ENCODE measurements around the gene GPC1.

Gene GPC1

GRCh38 chr2:240435948-240436682, 652 bp downstream of the GPC1 start:
- Mint-ChIP-seq H3K9me3 (no peaks in the 10 kb centered on the region), H3K4me3 (peak overlapping the region; percentile 68), H3K27ac (no peak overlapping the region), H3K27me3 (ENCODE audit: low read depth) (peaks cover 15% of the 10 kb centered on the region), H3K36me3 (ENCODE audit: low read depth) (no peaks in the 10 kb centered on the region), H3K4me1 (ENCODE audit: low read depth) (peaks cover 12% of the 10 kb centered on the region)
- DNase-seq (ENCODE audit: low spot score), result no peak

DNA sequence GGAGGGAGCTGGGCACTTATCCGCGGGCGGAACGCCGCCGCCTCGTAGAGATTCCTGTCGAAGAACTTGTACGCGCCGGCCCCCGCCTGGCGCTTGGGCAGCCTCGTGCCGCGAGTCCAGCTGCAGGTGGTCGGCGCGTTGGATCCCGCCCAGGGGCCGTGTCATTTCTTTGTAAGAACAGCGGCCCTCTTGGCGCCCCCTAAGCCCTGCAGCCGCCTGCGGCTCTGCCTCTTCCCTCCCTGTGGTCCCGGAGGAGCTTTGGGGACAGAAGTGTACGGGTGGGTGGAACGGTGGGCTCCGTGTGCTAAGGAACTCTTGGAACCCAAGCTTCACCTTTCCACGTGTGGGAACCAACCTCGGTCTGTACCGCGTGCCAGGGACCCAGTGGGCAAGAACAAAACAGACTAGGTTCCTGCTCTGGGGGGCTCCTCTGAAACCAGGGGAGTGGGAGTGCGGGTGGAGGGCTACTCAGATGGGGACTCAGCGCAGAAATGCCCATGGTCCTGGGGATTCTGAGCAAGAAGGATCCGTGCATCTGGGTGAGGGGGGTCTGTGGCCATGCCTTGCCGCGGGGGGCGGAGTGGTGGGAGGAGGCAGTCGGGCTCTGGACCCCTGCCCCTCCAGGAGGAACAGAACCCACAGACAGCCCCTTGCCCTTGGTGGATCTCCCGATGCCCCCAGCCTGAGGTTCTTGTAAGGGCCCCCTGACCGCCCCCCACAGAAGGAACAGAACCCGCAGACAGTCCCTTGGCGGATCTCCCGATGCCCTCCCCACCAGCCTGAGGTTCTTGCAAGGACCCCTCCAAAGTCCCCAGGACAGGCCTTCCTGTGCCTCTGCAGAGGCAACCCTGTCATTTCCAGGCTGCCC, 1.5 kb downstream of the GPC1 start:
- H3K27me3 Mint-ChIP-seq (ENCODE audit: low read depth), result peaks cover 15% of the 10 kb centered on the region
- H3K36me3 Mint-ChIP-seq (ENCODE audit: low read depth), result no peaks in the 10 kb centered on the region
- no peaks in the 10 kb centered on the region for H3K9me3 Mint-ChIP-seq
- DNase-seq (ENCODE audit: low spot score), result no peak
- H3K4me1 Mint-ChIP-seq (ENCODE audit: low read depth), result peaks cover 12% of the 10 kb centered on the region
- H3K4me3 Mint-ChIP-seq, result peak overlapping the region; percentile 68
- no peak overlapping the region for H3K27ac Mint-ChIP-seq

DNA sequence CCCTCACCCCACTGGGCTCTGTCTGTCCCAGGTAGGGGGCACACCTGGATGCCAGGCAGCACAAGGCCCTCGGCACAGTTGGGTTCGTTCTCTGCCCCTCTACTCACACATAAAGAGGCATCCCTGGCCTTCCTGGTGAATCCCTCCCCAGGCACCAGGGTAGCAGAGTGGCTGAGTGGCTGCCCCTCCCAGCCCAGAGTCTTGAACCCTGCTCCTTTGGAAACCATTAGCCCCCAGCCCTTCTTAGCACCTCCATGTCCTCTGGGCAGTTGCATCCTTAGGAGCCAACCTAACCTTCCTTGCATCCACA, 2.0 kb downstream of the GPC1 start:
- no peaks in the 10 kb centered on the region for H3K36me3 Mint-ChIP-seq (ENCODE audit: low read depth)
- H3K4me3 Mint-ChIP-seq, result peak overlapping the region; percentile 51
- H3K4me1 Mint-ChIP-seq (ENCODE audit: low read depth), result peaks cover 11% of the 10 kb centered on the region
- peaks cover 15% of the 10 kb centered on the region for H3K27me3 Mint-ChIP-seq (ENCODE audit: low read depth)
- H3K9me3 Mint-ChIP-seq, result no peaks in the 10 kb centered on the region
- H3K27ac Mint-ChIP-seq, result no peak overlapping the region
- no peak for DNase-seq (ENCODE audit: low spot score)

GRCh38 chr2:240437861-240438809, 2.7 kb downstream of the GPC1 start:
- DNase-seq (ENCODE audit: low spot score), result peak; percentile 66
- peak overlapping the region; percentile 51 for H3K4me3 Mint-ChIP-seq
- no peaks in the 10 kb centered on the region for H3K9me3 Mint-ChIP-seq
- peaks cover 11% of the 10 kb centered on the region for H3K4me1 Mint-ChIP-seq (ENCODE audit: low read depth)
- no peaks in the 10 kb centered on the region for H3K36me3 Mint-ChIP-seq (ENCODE audit: low read depth)
- peaks cover 15% of the 10 kb centered on the region for H3K27me3 Mint-ChIP-seq (ENCODE audit: low read depth)
- H3K27ac Mint-ChIP-seq, result no peak overlapping the region

DNA sequence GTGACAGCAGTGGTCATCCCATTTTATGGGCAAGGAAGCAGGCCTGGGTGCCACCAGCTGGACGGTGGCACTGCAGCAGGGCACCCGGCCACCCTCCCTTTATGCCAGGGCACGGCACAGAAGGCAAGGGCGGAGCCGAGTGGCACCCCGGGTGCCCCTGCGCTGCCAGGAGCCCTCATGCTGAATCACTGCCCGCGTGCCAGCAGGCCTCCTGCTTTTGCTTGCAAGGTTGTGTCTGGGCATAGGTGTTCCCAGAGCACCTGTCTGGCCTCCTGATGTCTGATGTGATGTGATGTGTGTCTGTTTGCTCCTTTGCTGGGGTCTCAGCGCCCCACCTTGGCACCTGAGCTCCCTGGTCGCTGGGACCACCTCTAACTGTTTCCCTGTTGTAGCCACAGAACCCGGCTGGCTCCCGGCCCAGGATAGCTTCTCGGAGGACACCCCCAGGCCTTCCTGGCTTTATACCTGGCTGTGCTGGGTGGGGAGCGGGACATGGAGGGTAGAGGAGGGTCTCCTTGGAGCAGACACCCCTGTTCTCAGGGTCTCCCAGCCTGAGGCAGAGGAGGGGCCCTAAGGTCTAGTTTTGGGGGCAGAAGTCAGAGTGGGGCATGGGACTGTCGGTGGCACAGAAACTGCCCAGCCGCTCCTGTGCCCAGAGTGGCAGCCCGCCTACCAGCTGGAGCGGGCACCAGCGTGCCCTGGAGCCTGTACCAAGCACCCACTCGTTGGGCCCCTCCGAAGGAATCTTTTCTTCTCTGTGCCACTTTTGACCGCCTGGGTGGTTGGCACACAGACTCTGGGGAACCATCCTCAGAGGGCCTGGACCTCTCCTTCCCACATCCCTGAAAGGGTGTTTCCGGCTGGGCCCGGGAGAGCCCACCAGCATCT, 3.6 kb downstream of the GPC1 start:
- no peak for DNase-seq (ENCODE audit: low spot score)
- H3K4me3 Mint-ChIP-seq, result no peak overlapping the region
- H3K36me3 Mint-ChIP-seq (ENCODE audit: low read depth), result no peaks in the 10 kb centered on the region

DNA sequence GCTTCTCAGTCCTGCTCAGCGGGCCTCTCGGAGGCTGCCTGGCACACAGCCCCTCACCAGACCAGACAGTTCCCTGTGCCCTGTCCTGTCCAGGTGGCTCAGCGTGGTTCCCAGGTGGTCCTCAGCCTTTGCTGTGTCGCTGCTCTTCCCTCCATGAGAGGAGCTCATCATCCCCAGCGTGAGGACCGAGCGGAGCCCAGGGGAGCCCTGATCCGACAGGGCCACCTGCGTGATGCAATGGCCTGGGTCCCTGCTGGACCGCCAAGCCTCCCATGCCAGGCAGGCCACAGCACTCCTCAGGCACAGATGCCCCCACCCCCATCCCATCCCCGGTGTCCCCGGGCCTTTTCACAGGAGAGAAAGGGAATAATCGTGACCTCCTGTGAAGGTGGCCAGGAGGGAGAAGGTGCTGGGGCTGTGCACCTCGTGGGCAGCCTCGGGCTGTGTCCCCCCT, 4.3 kb downstream of the GPC1 start:
- Mint-ChIP-seq H3K9me3 (no peaks in the 10 kb centered on the region), H3K4me3 (no peak overlapping the region), H3K27ac (no peak overlapping the region), H3K27me3 (ENCODE audit: low read depth) (peaks cover 15% of the 10 kb centered on the region), H3K36me3 (ENCODE audit: low read depth) (no peaks in the 10 kb centered on the region), H3K4me1 (ENCODE audit: low read depth) (peaks cover 2% of the 10 kb centered on the region)
- DNase-seq (ENCODE audit: low spot score), result no peak

More for the DNA sequence above, 3.6 kb downstream of the GPC1 start:
- Mint-ChIP-seq H3K27me3 (ENCODE audit: low read depth) (peaks cover 15% of the 10 kb centered on the region), H3K4me1 (ENCODE audit: low read depth) (peaks cover 6% of the 10 kb centered on the region), H3K27ac (no peak overlapping the region), H3K9me3 (no peaks in the 10 kb centered on the region)

- no peaks in the 10 kb centered on the region for H3K9me3 Mint-ChIP-seq
- H3K27me3 Mint-ChIP-seq (ENCODE audit: low read depth), result peaks cover 15% of the 10 kb centered on the region
- no peak overlapping the region for H3K4me3 Mint-ChIP-seq
Observed at GRCh38 chr2:240440251-240440650, 4.8 kb downstream of the GPC1 start.

DNA sequence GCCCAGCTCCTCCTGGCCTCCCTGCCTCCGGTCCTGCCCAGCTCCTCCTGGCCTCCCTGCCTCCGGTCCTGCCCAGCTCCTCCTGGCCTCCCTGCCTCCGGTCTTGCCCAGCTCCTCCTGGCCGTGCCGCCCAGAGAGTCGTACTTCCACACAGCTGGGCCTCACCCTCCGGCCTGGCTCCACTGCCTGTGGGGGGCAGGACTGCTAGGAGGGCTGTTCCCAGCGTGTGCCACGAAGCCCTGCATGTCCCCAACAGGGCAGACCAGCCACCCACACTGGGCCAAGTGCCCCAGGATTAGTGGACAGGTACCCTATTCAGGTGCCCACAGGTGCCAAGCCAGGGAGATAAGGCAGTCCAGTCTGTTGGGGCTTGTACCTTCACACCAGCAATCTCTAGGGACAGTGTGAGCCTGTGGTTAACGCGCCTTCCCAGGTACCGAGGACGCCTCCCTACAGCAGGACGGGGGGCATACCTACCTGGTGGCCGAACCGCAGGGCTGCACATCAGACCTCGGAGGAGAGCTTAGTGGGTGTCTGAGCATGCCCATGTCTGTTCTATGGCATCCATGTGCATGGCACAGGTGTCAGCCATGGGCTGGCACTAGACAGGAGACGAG, 5.3 kb downstream of the GPC1 start:
- no peak for DNase-seq (ENCODE audit: low spot score)

More at GRCh38 chr2:240440251-240440650, 4.8 kb downstream of the GPC1 start:
- Mint-ChIP-seq H3K27ac (no peak overlapping the region), H3K36me3 (ENCODE audit: low read depth) (no peaks in the 10 kb centered on the region), H3K4me1 (ENCODE audit: low read depth) (peaks cover 2% of the 10 kb centered on the region)
- DNase-seq (ENCODE audit: low spot score), result no peak

GRCh38 chr2:240441326-240441992, 6.0 kb downstream of the GPC1 start:
- Mint-ChIP-seq H3K27ac (no peak overlapping the region), H3K27me3 (ENCODE audit: low read depth) (peaks cover 15% of the 10 kb centered on the region), H3K4me1 (ENCODE audit: low read depth) (peaks cover 2% of the 10 kb centered on the region), H3K36me3 (ENCODE audit: low read depth) (no peaks in the 10 kb centered on the region), H3K4me3 (no peak overlapping the region), H3K9me3 (no peaks in the 10 kb centered on the region)
- no peak for DNase-seq (ENCODE audit: low spot score)

More for the DNA sequence above, 5.3 kb downstream of the GPC1 start:
- Mint-ChIP-seq H3K4me3 (no peak overlapping the region), H3K27me3 (ENCODE audit: low read depth) (peaks cover 15% of the 10 kb centered on the region), H3K4me1 (ENCODE audit: low read depth) (peaks cover 2% of the 10 kb centered on the region), H3K36me3 (ENCODE audit: low read depth) (no peaks in the 10 kb centered on the region), H3K9me3 (no peaks in the 10 kb centered on the region), H3K27ac (no peak overlapping the region)

DNA sequence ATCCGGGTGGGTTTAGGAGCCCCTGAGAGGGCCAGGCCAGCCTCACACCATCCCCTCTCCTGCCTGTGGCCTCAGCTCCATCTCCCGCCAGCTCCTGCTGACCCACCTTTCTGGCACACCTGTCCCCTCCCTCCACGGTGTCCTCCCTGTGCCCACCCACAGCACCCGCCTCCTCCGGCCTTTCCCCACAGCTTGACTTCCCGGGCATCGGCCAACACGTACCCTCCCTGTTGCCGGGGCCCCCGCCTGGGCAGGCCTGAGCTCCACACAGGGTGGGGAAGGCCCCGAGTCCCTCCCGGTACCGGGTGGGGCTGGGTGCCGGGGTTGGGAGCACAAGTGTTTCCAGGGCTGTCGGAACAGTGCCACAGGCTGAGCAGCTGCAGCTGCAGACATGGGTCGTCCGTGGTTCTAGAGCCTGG, 6.5 kb downstream of the GPC1 start:
- no peak for DNase-seq (ENCODE audit: low spot score)
- Mint-ChIP-seq H3K9me3 (no peaks in the 10 kb centered on the region), H3K27me3 (ENCODE audit: low read depth) (peaks cover 12% of the 10 kb centered on the region), H3K4me3 (no peak overlapping the region), H3K36me3 (ENCODE audit: low read depth) (no peaks in the 10 kb centered on the region), H3K4me1 (ENCODE audit: low read depth) (peaks cover 2% of the 10 kb centered on the region), H3K27ac (no peak overlapping the region)

- H3K9me3 Mint-ChIP-seq, result no peaks in the 10 kb centered on the region
- no peaks in the 10 kb centered on the region for H3K36me3 Mint-ChIP-seq (ENCODE audit: low read depth)
- no peak overlapping the region for H3K4me3 Mint-ChIP-seq
- DNase-seq (ENCODE audit: low spot score), result no peak
- H3K27ac Mint-ChIP-seq, result no peak overlapping the region
- peaks cover 2% of the 10 kb centered on the region for H3K4me1 Mint-ChIP-seq (ENCODE audit: low read depth)
- H3K27me3 Mint-ChIP-seq (ENCODE audit: low read depth), result peaks cover under 1% of the 10 kb centered on the region
Observed at GRCh38 chr2:240442891-240443715, 7.6 kb downstream of the GPC1 start.

Data from T-helper 2 cell treated with Interferon-gamma antibody and Interleukin-4, amounts not matched to agents 5 μg/mL and 100 μg/mL, for 36 hours (primary cell).